Right ventricle myocardium superior (tissue), 1 donor: ENCODE results near the gene S1PR2. TPM values are rescaled to one million over a fixed set of nuclear protein-coding genes. Genes with fewer than 3 reads are reported as not detected.

Experiments used
- microRNA-seq: library from miRNA; unstranded; fragments of <30 nt; microRNA quantifications from one replicate; pipeline ENCODE4 v1.2.0, GENCODE V29; 2020
- total RNA-seq: library from RNA; stranded (reverse); fragmentation: NEBNext Ultra II Directional; extraction: Animal tissue kit (Norgen Biotek cat#: 25700); gene quantifications from one replicate; pipeline ENCODE4 v1.2.1, GENCODE V29; 2021
- donor health status: DM: no; HTN: yes; CAD: no; lungs with severe emphysema.

S1PR2 gene
- total RNA-seq, 1 donor from 2014 or later: 5.9 TPM

Small RNA genes within 50 kb of the gene (microRNA-seq; reads per million reads assigned to microRNA genes)
- gene MIR4322: not detected

Other genes starting within 250 kb of the S1PR2 start
- 10.1 TPM for gene COL5A3, start 220.8 kb downstream of the S1PR2 start, total RNA-seq
- not detected for gene RDH8, start 217.8 kb downstream of the S1PR2 start, total RNA-seq
- gene SHFL, start 145.0 kb downstream of the S1PR2 start, total RNA-seq: 8.5 TPM
- not detected for gene ANGPTL6, start 128.7 kb downstream of the S1PR2 start, total RNA-seq
- gene PPAN, start 125.0 kb downstream of the S1PR2 start, total RNA-seq: 20.0 TPM
- 4.9 TPM for gene P2RY11, start 119.6 kb downstream of the S1PR2 start, total RNA-seq
- gene EIF3G, start 111.4 kb downstream of the S1PR2 start, total RNA-seq: 153 TPM
- 22.7 TPM for gene DNMT1, start 36.4 kb downstream of the S1PR2 start, total RNA-seq
- gene MRPL4, start 20.9 kb upstream of the S1PR2 start, total RNA-seq: 72.4 TPM
- gene ICAM1, start 39.8 kb upstream of the S1PR2 start, total RNA-seq: 6.4 TPM
- 0.46 TPM for gene ICAM4, start 55.6 kb upstream of the S1PR2 start, total RNA-seq
- 0.11 TPM for gene ICAM5, start 58.6 kb upstream of the S1PR2 start, total RNA-seq
- 0.91 TPM for gene ZGLP1, start 78.5 kb upstream of the S1PR2 start, total RNA-seq
- gene FDX2, start 84.7 kb upstream of the S1PR2 start, total RNA-seq: 19.8 TPM
- 9.9 TPM for gene RAVER1, start 102.2 kb upstream of the S1PR2 start, total RNA-seq
- 31.0 TPM for gene ICAM3, start 108.3 kb upstream of the S1PR2 start, total RNA-seq
- gene TYK2, start 149.2 kb upstream of the S1PR2 start, total RNA-seq: 60.3 TPM
- gene CDC37, start 172.2 kb upstream of the S1PR2 start, total RNA-seq: 146 TPM
- gene PDE4A, start 189.2 kb upstream of the S1PR2 start, total RNA-seq: 36.8 TPM